K562 (cell line): ENCODE data around the gene ADGRL3. TPM values are rescaled to one million over a fixed set of nuclear protein-coding genes. Genes with fewer than 3 reads are reported as not detected.

ENCODE experiments used
- ATAC-seq: fragments of 200-7000 bp; cut with Tn5 transposase; 3 replicates; pipeline ENCODE4 v1.9.1; 2020; ENCODE audit warnings: moderate library complexity
- BruUV-seq: library from RNA; stranded (reverse); fragments of 400-500 nt; replicated peaks from 2 replicates; lab custom pipeline; 2021; lab: Mats Ljungman, UMichigan
- CTCF ChIA-PET: fragments of 300-600 bp; formaldehyde crosslinking; extraction: SDS; loops from one replicate; lab custom pipeline; 2021; ENCODE audit warnings: low intra/inter-chr PET ratio; lab: Yijun Ruan, JAX
- POLR2A ChIA-PET: fragments of 300-600, 350-650 bp; sonication (Branson Sonifier 250); formaldehyde crosslinking; extraction: SDS; loops from one replicate; lab custom pipeline; 2021; ENCODE audit warnings: antibody characterized with exemption, inconsistent platforms; lab: Yijun Ruan, JAX
- DNase-seq, 4 experiments: peaks; one replicate each; pipeline versions ENCODE4 v3.0.0 to v3.0.0-alpha.2; 2011 to 2018; ENCODE audit warnings: low spot score in 3 of 4, mixed read lengths in 3 of 4; ENCODE audit errors: extremely low read depth in 1 of 4
- FAIRE-seq: peaks from 2 replicates; lab custom pipeline; 2011; peaks lifted over from hg19 to GRCh38; lab: Jason Lieb, UNC
- H2AFZ ChIP-seq: 2 replicates; pipeline ENCODE4 v1.6.0; 2011; ENCODE audit warnings: low read depth, low read length, control low read depth, inconsistent platforms
- H3K27ac ChIP-seq: fragments of 200-600 bp; 3 replicates; pipeline ENCODE4 v1.8.0; 2011; ENCODE audit warnings: low read depth, mild to moderate bottlenecking, control low read depth, inconsistent platforms, low read length, moderate library complexity, mixed read lengths; ENCODE audit errors: extremely low read depth
- H3K27me3 ChIP-seq, 2 experiments: fragments of 300-600 bp in 1 of 2; 2 replicates in 1 of 2; 3 replicates in 1 of 2; pipeline versions ENCODE4 v1.6.0 to v1.8.0; 2011; ENCODE audit warnings: inconsistent platforms in 2 of 2, low read length in 2 of 2, mild to moderate bottlenecking in 1 of 2, mixed read lengths in 1 of 2, moderate library complexity in 1 of 2; ENCODE audit not compliant: control insufficient read depth in 2 of 2, insufficient read depth in 2 of 2
- H3K36me3 ChIP-seq: fragments of 300-600 bp; 3 replicates; pipeline ENCODE4 v1.8.0; 2011; ENCODE audit warnings: mild to moderate bottlenecking, low read length, inconsistent platforms; ENCODE audit not compliant: control insufficient read depth, insufficient read depth
- H3K4me1 ChIP-seq, 2 experiments: fragments of 200-600 bp in 1 of 2; replicated peaks in 1 of 2; 2 replicates in 1 of 2; 3 replicates in 1 of 2; pipeline versions ENCODE4 v1.5.1 to v1.8.0; 2011; ENCODE audit warnings: inconsistent platforms in 2 of 2, low read length in 2 of 2, mild to moderate bottlenecking in 1 of 2, mixed read lengths in 1 of 2, moderate library complexity in 1 of 2; ENCODE audit not compliant: control insufficient read depth in 2 of 2, insufficient read depth in 2 of 2
- H3K4me2 ChIP-seq: 2 replicates; pipeline ENCODE4 v1.6.1; 2011; ENCODE audit warnings: low read length, control low read depth, inconsistent platforms, mixed read lengths; ENCODE audit not compliant: insufficient read depth
- H3K4me3 ChIP-seq: fragments of 200-600 bp; sonication (generic), shearing (Covaris generic); 2 replicates; pipeline ENCODE4 v1.5.1; 2016; ENCODE audit warnings: control low read depth, inconsistent platforms
- H3K79me2 ChIP-seq: fragments of 200-600 bp; 3 replicates; pipeline ENCODE4 v1.8.0; 2011; ENCODE audit warnings: low read length, inconsistent platforms; ENCODE audit not compliant: control insufficient read depth, insufficient read depth
- H3K9ac ChIP-seq, 2 experiments: 2 replicates each; pipeline versions ENCODE4 v1.6.0 to v1.6.1; 2011; ENCODE audit warnings: low read depth in 2 of 2, low read length in 2 of 2, control low read depth in 1 of 2, inconsistent platforms in 1 of 2, mild to moderate bottlenecking in 1 of 2, mixed read lengths in 1 of 2; ENCODE audit not compliant: insufficient read depth in 1 of 2
- H3K9me1 ChIP-seq: one replicate; pipeline ENCODE4 v1.6.0; 2011; ENCODE audit warnings: inconsistent platforms, mild to moderate bottlenecking, low read length, moderate library complexity; ENCODE audit not compliant: control insufficient read depth, insufficient read depth
- H3K9me3 ChIP-seq: replicated peaks from 2 replicates; pipeline ENCODE4 v1.5.1; 2011; ENCODE audit warnings: low read depth, low read length, inconsistent platforms; ENCODE audit not compliant: control insufficient read depth, insufficient read depth
- H4K20me1 ChIP-seq: replicated peaks from 2 replicates; pipeline ENCODE4 v1.6.1; 2011; ENCODE audit warnings: low read length, inconsistent platforms, mixed read lengths; ENCODE audit not compliant: control insufficient read depth, insufficient read depth
- ATF6 ChIP-seq: sonication (generic); formaldehyde crosslinking; IDR thresholded peaks from 2 replicates; pipeline ENCODE4 v1.4.0; 2020; ENCODE audit warnings: mild to moderate bottlenecking, missing genetic modification reagents
- DDX20 ChIP-seq: fragments of 450-650 bp; IDR thresholded peaks from 2 replicates; pipeline ENCODE4 v1.6.1; 2016; ENCODE audit warnings: missing genetic modification characterization, low read depth, mild to moderate bottlenecking, missing compliant biosample characterization, moderate library complexity
- GABPB2 ChIP-seq: fragments of 250-450 bp; sonication (Bioruptor Pico); conservative IDR thresholded peaks from 2 replicates; pipeline ENCODE4 v1.5.1; 2021; ENCODE audit warnings: mild to moderate bottlenecking
- GTF2B ChIP-seq: IDR thresholded peaks from 2 replicates; pipeline ENCODE4 v1.6.1; 2011; ENCODE audit not compliant: insufficient read length; ENCODE audit errors: extremely low read depth
- HDAC2 ChIP-seq: fragments of 450-650 bp; IDR thresholded peaks from 2 replicates; pipeline ENCODE4 v1.6.1; 2016; ENCODE audit warnings: mild to moderate bottlenecking
- HNRNPLL ChIP-seq: fragments of 200-400 bp; formaldehyde crosslinking; IDR thresholded peaks from 2 replicates; pipeline ENCODE4 v1.6.1; 2017; ENCODE audit warnings: low read length, low read depth, mild to moderate bottlenecking; ENCODE audit not compliant: poor library complexity, severe bottlenecking
- NR2F6 ChIP-seq: fragments of 450-650 bp; formaldehyde crosslinking; IDR thresholded peaks from 2 replicates; pipeline ENCODE4 v1.4.0; 2020; ENCODE audit warnings: mild to moderate bottlenecking
- SPI1 ChIP-seq: IDR thresholded peaks from 2 replicates; pipeline ENCODE4 v1.6.1; 2011; ENCODE audit warnings: low read depth, low read length, control low read depth, borderline replicate concordance
- TEAD1 ChIP-seq, 2 experiments: fragments of 450-650 bp in 1 of 2; sonication (generic) in 1 of 2; formaldehyde crosslinking; IDR thresholded peaks; 2 replicates each; pipeline versions ENCODE4 v1.4.0 to v1.8.0; 2020 to 2022; ENCODE audit warnings: mild to moderate bottlenecking in 2 of 2, missing genetic modification reagents in 1 of 2
- TFAM ChIP-seq: fragments of 250-450 bp; sonication (Bioruptor Pico); conservative IDR thresholded peaks from 2 replicates; pipeline ENCODE4 v1.5.0; 2021; ENCODE audit warnings: mild to moderate bottlenecking, moderate library complexity
- ZBTB49 ChIP-seq: sonication (generic); formaldehyde crosslinking; IDR thresholded peaks from 2 replicates; pipeline ENCODE4 v1.8.0; 2022; ENCODE audit warnings: missing genetic modification reagents, mild to moderate bottlenecking, borderline replicate concordance
- ZC3H11A ChIP-seq: IDR thresholded peaks from 2 replicates; pipeline ENCODE4 v1.6.1; 2012; ENCODE audit warnings: low read depth, low read length, improper control_type of control experiment
- ZNF77 ChIP-seq: fragments of 250-450 bp; sonication (Bioruptor Pico); IDR thresholded peaks from 2 replicates; pipeline ENCODE4 v1.5.0; 2020
- WGBS: fragments of 100-300 bp; shearing (Covaris generic); methylation state at CpG from one replicate; pipeline ENCODE4 v1.1.6; 2016; ENCODE audit warnings: low coverage, mixed read lengths; ENCODE audit not compliant: insufficient coverage; ENCODE audit errors: missing lambda C conversion rate; 5-methylcytosine and 5-hydroxymethylcytosine counted together
- in situ Hi-C: fragments of 300-500 bp; cut with MboI; formaldehyde crosslinking; loops from 4 replicates; pipeline ENCODE4 v1.15.0; 2018; ENCODE audit warnings: inconsistent platforms, mixed read lengths
- intact Hi-C: fragments of 100-400 bp; cut with micrococcal nuclease; formaldehyde crosslinking; loops from 2 replicates; pipeline ENCODE4 v1.14.2; 2022
- polyA plus RNA-seq, 8 experiments: library from polyadenylated mRNA; depleted of rRNA in 4 of 8; stranded (reverse) in 5 of 8; unstranded in 3 of 8; fragments of >200 nt; fragmentation: Nextera tagmentation in 2 of 8; fragmentation: Illumina TruSeq in 1 of 8; extraction: Ambion mirVana in 2 of 8; extraction: Trizol in 1 of 8; gene quantifications; 2 replicates each; pipeline versions ENCODE4 v1.2.1 to v1.2.3, GENCODE V29; 2011 to 2014; ENCODE audit warnings: inconsistent platforms in 1 of 8, missing spikeins in 1 of 8
- total RNA-seq, 7 experiments: library from RNA; depleted of rRNA in 6 of 7; stranded (reverse); fragments of >200 nt in 6 of 7; fragmentation: Illumina TruSeq in 2 of 7; extraction: Trizol in 2 of 7; gene quantifications; 2 replicates each; pipeline versions ENCODE4 v1.2.1 to v1.2.3, GENCODE V29; 2011 to 2021; ENCODE audit warnings: low replicate concordance in 1 of 7
- TF ChIP-seq, protein P1 (sequence below): fragments of 250-450 bp; sonication (Bioruptor Pico); IDR thresholded peaks from 2 replicates; pipeline ENCODE4 v1.5.0; 2021
- TF ChIP-seq, protein P2 (sequence below): fragments of 450-650 bp; conservative IDR thresholded peaks from 2 replicates; pipeline ENCODE4 v1.6.1; 2016; ENCODE audit warnings: missing genetic modification characterization, low read depth, mild to moderate bottlenecking, missing compliant biosample characterization, moderate library complexity
- TF ChIP-seq, protein P3 (sequence below): fragments of 250-450 bp; sonication (Bioruptor Pico); IDR thresholded peaks from 2 replicates; pipeline ENCODE4 v1.9.0; 2021; ENCODE audit warnings: mild to moderate bottlenecking

The ADGRL3 gene
- total and polyA plus RNA-seq, 9 of the 15 experiments (the other 6 are each of a cell fraction or from before 2014, with no cell fraction given), result 0.03 to 0.14 (median 0.04) TPM; not detected in 2

DNA sequence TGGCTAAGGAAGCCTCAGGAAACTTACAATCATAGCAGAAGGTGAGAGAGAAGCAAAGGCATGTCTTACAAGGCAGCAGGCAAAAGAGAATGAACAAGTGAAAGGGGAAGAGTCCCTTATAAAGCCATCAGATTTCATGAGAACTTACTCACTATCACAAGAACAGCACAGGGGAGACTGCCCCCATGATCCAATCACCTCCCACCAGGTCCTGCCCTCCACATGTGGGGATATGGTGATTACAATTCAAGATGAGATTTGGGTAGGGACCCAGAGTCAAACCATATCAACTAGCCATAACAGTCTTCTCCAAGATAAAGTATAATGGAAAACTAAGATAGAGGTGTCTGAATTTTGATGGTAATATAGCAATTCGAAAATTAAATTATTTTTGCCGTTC, 534.3 kb downstream of the ADGRL3 start:
- H3K36me3 ChIP-seq, result no peaks in the 10 kb centered on the region
- H3K27me3 ChIP-seq, result no peaks in the 10 kb centered on the region
- H3K4me1 ChIP-seq, result no peaks in the 10 kb centered on the region
- no peaks in the 10 kb centered on the region for H4K20me1 ChIP-seq
- ChIA-PET POLR2A (no interaction called here), CTCF (no interaction called here)
- no peaks in the 10 kb centered on the region for H3K9me1 ChIP-seq
- no peak overlapping the region for H3K9ac ChIP-seq
- FAIRE-seq (no peak), DNase-seq (no peak), ATAC-seq (no peak)
- no peak overlapping the region for H3K4me3 ChIP-seq
- in situ Hi-C loops, result no loop called here
- no peak overlapping the region for H3K27ac ChIP-seq
- WGBS, result 0% methylated on average over 2 of the region's 2 CpGs
- BruUV-seq, result no TSS peak
- intact Hi-C loops, result no loop called here
- H3K9me3 ChIP-seq, result no peaks in the 10 kb centered on the region
- no peak overlapping the region for H2AFZ ChIP-seq
- no peak overlapping the region for H3K4me2 ChIP-seq
- no peaks in the 10 kb centered on the region for H3K79me2 ChIP-seq
- TF ChIP-seq SPI1 (no peak), NR2F6 (no peak), GTF2B (no peak), TEAD1 (CRISPR knock-in tag; IDR thresholded peaks at IDR 0.05) (no peak), TFAM (no peak), ZC3H11A (no peak), GABPB2 (CRISPR knock-in tag) (no peak), ATF6 (no peak), ZBTB49 (no peak), HDAC2 (no peak), ZNF77 (no peak), DDX20 (tag) (no peak), HNRNPLL (no peak)
- TF ChIP-seq, protein P1, sequence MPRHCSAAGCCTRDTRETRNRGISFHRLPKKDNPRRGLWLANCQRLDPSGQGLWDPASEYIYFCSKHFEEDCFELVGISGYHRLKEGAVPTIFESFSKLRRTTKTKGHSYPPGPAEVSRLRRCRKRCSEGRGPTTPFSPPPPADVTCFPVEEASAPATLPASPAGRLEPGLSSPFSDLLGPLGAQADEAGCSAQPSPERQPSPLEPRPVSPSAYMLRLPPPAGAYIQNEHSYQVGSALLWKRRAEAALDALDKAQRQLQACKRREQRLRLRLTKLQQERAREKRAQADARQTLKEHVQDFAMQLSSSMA, result no peak
- TF ChIP-seq, protein P2, sequence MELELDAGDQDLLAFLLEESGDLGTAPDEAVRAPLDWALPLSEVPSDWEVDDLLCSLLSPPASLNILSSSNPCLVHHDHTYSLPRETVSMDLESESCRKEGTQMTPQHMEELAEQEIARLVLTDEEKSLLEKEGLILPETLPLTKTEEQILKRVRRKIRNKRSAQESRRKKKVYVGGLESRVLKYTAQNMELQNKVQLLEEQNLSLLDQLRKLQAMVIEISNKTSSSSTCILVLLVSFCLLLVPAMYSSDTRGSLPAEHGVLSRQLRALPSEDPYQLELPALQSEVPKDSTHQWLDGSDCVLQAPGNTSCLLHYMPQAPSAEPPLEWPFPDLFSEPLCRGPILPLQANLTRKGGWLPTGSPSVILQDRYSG, result no peak
- TF ChIP-seq, protein P3, sequence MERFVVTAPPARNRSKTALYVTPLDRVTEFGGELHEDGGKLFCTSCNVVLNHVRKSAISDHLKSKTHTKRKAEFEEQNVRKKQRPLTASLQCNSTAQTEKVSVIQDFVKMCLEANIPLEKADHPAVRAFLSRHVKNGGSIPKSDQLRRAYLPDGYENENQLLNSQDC (CRISPR knock-in tag), result no peak
